VCaP (cell line): ENCODE measurements around the gene TBXA2R.

ENCODE experiments used
- H3K27ac ChIP-seq: fragments of 450-650 bp; 2 replicates; pipeline ENCODE4 v1.5.1; 2017
- CTCF ChIP-seq: fragments of 450-650 bp; conservative IDR thresholded peaks from 2 replicates; pipeline ENCODE4 v1.5.1; 2017; ENCODE audit warnings: mild to moderate bottlenecking, moderate library complexity

The TBXA2R gene

GRCh38 chr19:3643674-3644313 is 37.1 kb upstream of the TBXA2R start:
- no peak for TF ChIP-seq CTCF
- H3K27ac ChIP-seq, result no peak overlapping the region

GRCh38 chr19:3642987-3643673 is 36.5 kb upstream of the TBXA2R start:
- TF ChIP-seq CTCF, result no peak
- no peak overlapping the region for H3K27ac ChIP-seq

GRCh38 chr19:3642296-3642695 is 35.6 kb upstream of the TBXA2R start:
- H3K27ac ChIP-seq, result no peak overlapping the region

GRCh38 chr19:3641515-3642269 is 35.0 kb upstream of the TBXA2R start:
- H3K27ac ChIP-seq, result no peak overlapping the region
- TF ChIP-seq CTCF, result no peak

More at GRCh38 chr19:3642296-3642695, 35.6 kb upstream of the TBXA2R start:
- TF ChIP-seq CTCF, result no peak

- no peak overlapping the region for H3K27ac ChIP-seq
- no peak for TF ChIP-seq CTCF
These were observed 32.8 kb upstream of the TBXA2R start for GRCh38 chr19:3639479-3639878.

GRCh38 chr19:3638208-3639193 is 31.8 kb upstream of the TBXA2R start:
- TF ChIP-seq CTCF, result no peak
- H3K27ac ChIP-seq, result no peak overlapping the region
